A673 (cell line): Measurements from ENCODE around the gene LRRC74A.

Source experiments
- EZH2 ChIP-seq: fragments of 200-600 bp; sonication (generic); IDR thresholded peaks from 2 replicates; pipeline ENCODE4 v1.6.1; 2017; ENCODE audit warnings: borderline replicate concordance, low read depth, mild to moderate bottlenecking, mixed read lengths, antibody characterized with exemption, low read length; ENCODE audit not compliant: poor library complexity, severe bottlenecking
- TF ChIP-seq, protein P1 (sequence below): fragments of 300-800, 200-600 bp; sonication (generic); conservative IDR thresholded peaks from 2 replicates; pipeline ENCODE4 v1.5.1; 2017; ENCODE audit warnings: low read depth, mild to moderate bottlenecking, antibody characterized with exemption, low read length, moderate library complexity, mixed read lengths

DNA sequence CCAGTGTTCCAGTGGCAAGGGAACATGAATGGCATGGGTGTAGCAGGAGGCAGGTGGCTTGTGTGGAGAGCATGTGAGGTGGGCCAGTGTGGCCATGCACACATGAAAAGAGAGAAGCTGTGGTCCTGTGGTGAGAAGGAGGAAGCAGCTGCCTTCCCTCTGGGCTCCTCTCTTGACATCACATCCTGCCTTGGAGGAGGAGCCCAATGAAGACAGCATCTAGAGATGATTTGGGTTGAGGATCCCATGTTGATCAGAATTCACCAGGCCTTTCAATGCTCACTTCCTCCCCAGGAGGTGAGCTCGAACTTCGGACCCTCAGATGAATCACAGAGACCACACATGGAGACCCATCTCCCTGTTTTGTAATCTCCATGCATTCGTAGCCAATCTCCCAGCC, 82.6 kb downstream of the LRRC74A start:
- TF ChIP-seq EZH2: no peak
- TF ChIP-seq, protein P1, sequence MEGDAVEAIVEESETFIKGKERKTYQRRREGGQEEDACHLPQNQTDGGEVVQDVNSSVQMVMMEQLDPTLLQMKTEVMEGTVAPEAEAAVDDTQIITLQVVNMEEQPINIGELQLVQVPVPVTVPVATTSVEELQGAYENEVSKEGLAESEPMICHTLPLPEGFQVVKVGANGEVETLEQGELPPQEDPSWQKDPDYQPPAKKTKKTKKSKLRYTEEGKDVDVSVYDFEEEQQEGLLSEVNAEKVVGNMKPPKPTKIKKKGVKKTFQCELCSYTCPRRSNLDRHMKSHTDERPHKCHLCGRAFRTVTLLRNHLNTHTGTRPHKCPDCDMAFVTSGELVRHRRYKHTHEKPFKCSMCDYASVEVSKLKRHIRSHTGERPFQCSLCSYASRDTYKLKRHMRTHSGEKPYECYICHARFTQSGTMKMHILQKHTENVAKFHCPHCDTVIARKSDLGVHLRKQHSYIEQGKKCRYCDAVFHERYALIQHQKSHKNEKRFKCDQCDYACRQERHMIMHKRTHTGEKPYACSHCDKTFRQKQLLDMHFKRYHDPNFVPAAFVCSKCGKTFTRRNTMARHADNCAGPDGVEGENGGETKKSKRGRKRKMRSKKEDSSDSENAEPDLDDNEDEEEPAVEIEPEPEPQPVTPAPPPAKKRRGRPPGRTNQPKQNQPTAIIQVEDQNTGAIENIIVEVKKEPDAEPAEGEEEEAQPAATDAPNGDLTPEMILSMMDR: no peak
